ENCODE results near the gene ZNF366. TPM values are rescaled to one million over a fixed set of nuclear protein-coding genes. Genes with fewer than 3 reads are reported as not detected.

ZNF366 gene
- total RNA-seq (2022) (not detected in 2 replicates), Bru-seq, nascent RNA (percentile 7 among the genes with signal in this experiment), BruChase-seq, experiment 1, labeled RNA remaining after a 2-hour chase (percentile 4 among the genes with signal in this experiment), BruChase-seq, experiment 2, labeled RNA remaining after a 6-hour chase (percentile 6 among the genes with signal in this experiment)
- long read RNA-seq, result 0 reads

GRCh38 chr5:72507231-72507906 is at the start of gene ZNF366:
TSS of gene ZNF366 (minus strand) at chr5:72507410. CDS start at chr5:72461496, 45,914 bp downstream.
- Histone ChIP-seq H3K4me1 (peaks cover 3% of the 10 kb centered on the region; the same call in 1 of the 2 replicates), H3K36me3 (ENCODE audit: control insufficient read depth, insufficient read depth, low read length) (no peaks in the 10 kb centered on the region), H3K27me3 (replicated peaks; ENCODE audit: control insufficient read depth, insufficient read depth, low read length) (no peaks in the 10 kb centered on the region), H3K9me3 (no peaks in the 10 kb centered on the region), H3K4me3 (ENCODE audit: low read depth, low read length) (no peak within 1 kb of the TSS)
- no peak for DNase-seq
- Mint-ChIP-seq H3K4me3 (ENCODE audit: unreplicated experiment) (no peak within 1 kb of the TSS), H3K27me3 (ENCODE audit: insufficient read depth, unreplicated experiment) (no peaks in the 10 kb centered on the region), H3K27ac (ENCODE audit: unreplicated experiment) (peak within 1 kb of the TSS; percentile 26), H3K4me1 (ENCODE audit: low read depth, unreplicated experiment) (peaks cover 9% of the 10 kb centered on the region), H3K9me3 (ENCODE audit: unreplicated experiment) (no peaks in the 10 kb centered on the region), H3K36me3 (ENCODE audit: insufficient read depth, unreplicated experiment) (no peaks in the 10 kb centered on the region)
- intact Hi-C loops (cut with micrococcal nuclease; ENCODE audit: unreplicated experiment), result no loop called here
- POLR2A ChIA-PET, result interaction anchor here (0.6 kb wide), 1 partner anchor 337 kb away, joined by 5 read pairs; no protein-coding TSS in a partner anchor
- BruUV-seq (replicated peaks), result no TSS peak
- CTCF ChIA-PET, result no interaction called here
- TF ChIP-seq CTCF (IDR thresholded peaks at IDR 0.05; ENCODE audit: insufficient read depth in 1 of 2, low read depth in 1 of 2, low read length in 1 of 2, severe bottlenecking in 1 of 2, unreplicated experiment in 1 of 2), result no peak

GRCh38 chr5:72556351-72557166 is 49.3 kb upstream of the ZNF366 start:
- peak; percentile 10 to 61 for TF ChIP-seq CTCF (IDR thresholded peaks at IDR 0.05; ENCODE audit: insufficient read depth in 1 of 2, low read depth in 1 of 2, low read length in 1 of 2, severe bottlenecking in 1 of 2, unreplicated experiment in 1 of 2)

DNA sequence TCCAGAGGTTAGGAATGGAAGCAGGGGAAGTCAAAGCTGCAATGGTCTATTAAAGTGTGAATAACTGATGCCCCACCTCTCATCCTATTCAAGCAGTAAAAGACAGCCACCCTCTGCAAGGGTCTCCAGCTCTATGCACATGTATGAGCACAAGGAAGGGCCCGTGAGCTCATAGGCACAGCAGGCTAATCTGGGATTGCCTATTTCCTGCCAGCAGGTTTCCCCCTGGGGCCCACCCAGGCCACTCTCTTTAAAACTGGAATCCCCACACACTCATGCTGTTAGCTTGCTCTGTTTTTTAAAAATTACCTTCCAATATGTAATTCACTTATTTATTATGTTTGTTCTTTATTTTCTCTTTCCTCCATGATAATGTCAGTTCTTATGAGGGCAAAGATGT is 48.7 kb upstream of the ZNF366 start:
- no peak for DNase-seq
- Mint-ChIP-seq H3K27ac (ENCODE audit: unreplicated experiment) (peak overlapping the region; percentile 58), H3K4me3 (ENCODE audit: unreplicated experiment) (peak overlapping the region; percentile 80), H3K36me3 (ENCODE audit: insufficient read depth, unreplicated experiment) (no peaks in the 10 kb centered on the region), H3K9me3 (ENCODE audit: unreplicated experiment) (no peaks in the 10 kb centered on the region), H3K4me1 (ENCODE audit: low read depth, unreplicated experiment) (peaks cover 7% of the 10 kb centered on the region), H3K27me3 (ENCODE audit: insufficient read depth, unreplicated experiment) (no peaks in the 10 kb centered on the region)
- Histone ChIP-seq H3K36me3 (ENCODE audit: control insufficient read depth, insufficient read depth, low read length) (no peaks in the 10 kb centered on the region), H3K4me1 (no peaks in the 10 kb centered on the region), H3K9me3 (no peaks in the 10 kb centered on the region), H3K27me3 (replicated peaks; ENCODE audit: control insufficient read depth, insufficient read depth, low read length) (no peaks in the 10 kb centered on the region), H3K4me3 (ENCODE audit: low read depth, low read length) (peak overlapping the region; percentile 44)
- ChIA-PET CTCF (interaction anchor here (2.0 kb wide), 1 partner anchor 189 kb away, joined by 11 read pairs; no protein-coding TSS in a partner anchor), POLR2A (no interaction called here)
- no TSS peak for BruUV-seq (replicated peaks)
- intact Hi-C loops (cut with micrococcal nuclease; ENCODE audit: unreplicated experiment), result loop anchor here (1.0 kb wide), 1 partner anchor 190 kb away; no protein-coding TSS in a partner anchor
- TF ChIP-seq CTCF (IDR thresholded peaks at IDR 0.05; ENCODE audit: insufficient read depth in 1 of 2, low read depth in 1 of 2, low read length in 1 of 2, severe bottlenecking in 1 of 2, unreplicated experiment in 1 of 2), result no peak

More at GRCh38 chr5:72556351-72557166, 49.3 kb upstream of the ZNF366 start:
- Mint-ChIP-seq H3K4me3 (ENCODE audit: unreplicated experiment) (peak overlapping the region; percentile 80), H3K27me3 (ENCODE audit: insufficient read depth, unreplicated experiment) (no peaks in the 10 kb centered on the region), H3K4me1 (ENCODE audit: low read depth, unreplicated experiment) (peaks cover 7% of the 10 kb centered on the region), H3K27ac (ENCODE audit: unreplicated experiment) (peak overlapping the region; percentile 58), H3K9me3 (ENCODE audit: unreplicated experiment) (no peaks in the 10 kb centered on the region), H3K36me3 (ENCODE audit: insufficient read depth, unreplicated experiment) (no peaks in the 10 kb centered on the region)
- no TSS peak for BruUV-seq (replicated peaks)
- H3K9me3 ChIP-seq, result no peaks in the 10 kb centered on the region
- ChIA-PET POLR2A (no interaction called here), CTCF (interaction anchor here (0.7 to 2.0 kb wide), 3 partner anchors 32 to 190 kb away, joined by 3 to 11 read pairs (median 4); no protein-coding TSS in a partner anchor)
- intact Hi-C loops (cut with micrococcal nuclease; ENCODE audit: unreplicated experiment), result loop anchor here (1.0 kb wide), 1 partner anchor 190 kb away; no protein-coding TSS in a partner anchor
- H3K4me1 ChIP-seq, result no peaks in the 10 kb centered on the region
- no peaks in the 10 kb centered on the region for H3K27me3 ChIP-seq (replicated peaks; ENCODE audit: control insufficient read depth, insufficient read depth, low read length)
- peak overlapping the region; percentile 44 for H3K4me3 ChIP-seq (ENCODE audit: low read depth, low read length)
- no peaks in the 10 kb centered on the region for H3K36me3 ChIP-seq (ENCODE audit: control insufficient read depth, insufficient read depth, low read length)
- DNase-seq, result peak; percentile 53 to 62

Data from Caco-2 (cell line).